Measurements from ENCODE around the gene TDRD9. TPM values are rescaled to one million over a fixed set of nuclear protein-coding genes. Genes with fewer than 3 reads are reported as not detected.

Gene TDRD9
- total RNA-seq, 1 donor from 2014 or later: 2.7 TPM

GRCh38 chr14:104078031-104078455 lies 149.8 kb downstream of the TDRD9 start:
- TF ChIP-seq, protein P1, sequence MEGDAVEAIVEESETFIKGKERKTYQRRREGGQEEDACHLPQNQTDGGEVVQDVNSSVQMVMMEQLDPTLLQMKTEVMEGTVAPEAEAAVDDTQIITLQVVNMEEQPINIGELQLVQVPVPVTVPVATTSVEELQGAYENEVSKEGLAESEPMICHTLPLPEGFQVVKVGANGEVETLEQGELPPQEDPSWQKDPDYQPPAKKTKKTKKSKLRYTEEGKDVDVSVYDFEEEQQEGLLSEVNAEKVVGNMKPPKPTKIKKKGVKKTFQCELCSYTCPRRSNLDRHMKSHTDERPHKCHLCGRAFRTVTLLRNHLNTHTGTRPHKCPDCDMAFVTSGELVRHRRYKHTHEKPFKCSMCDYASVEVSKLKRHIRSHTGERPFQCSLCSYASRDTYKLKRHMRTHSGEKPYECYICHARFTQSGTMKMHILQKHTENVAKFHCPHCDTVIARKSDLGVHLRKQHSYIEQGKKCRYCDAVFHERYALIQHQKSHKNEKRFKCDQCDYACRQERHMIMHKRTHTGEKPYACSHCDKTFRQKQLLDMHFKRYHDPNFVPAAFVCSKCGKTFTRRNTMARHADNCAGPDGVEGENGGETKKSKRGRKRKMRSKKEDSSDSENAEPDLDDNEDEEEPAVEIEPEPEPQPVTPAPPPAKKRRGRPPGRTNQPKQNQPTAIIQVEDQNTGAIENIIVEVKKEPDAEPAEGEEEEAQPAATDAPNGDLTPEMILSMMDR (conservative IDR thresholded peaks at IDR 0.05; ENCODE audit: low read depth, low read length): peak; percentile 100
- no peak overlapping the region for H3K4me3 ChIP-seq (ENCODE audit: low read depth, low read length)
- DNase-seq (ENCODE audit: low read depth): peak; percentile 27

DNA sequence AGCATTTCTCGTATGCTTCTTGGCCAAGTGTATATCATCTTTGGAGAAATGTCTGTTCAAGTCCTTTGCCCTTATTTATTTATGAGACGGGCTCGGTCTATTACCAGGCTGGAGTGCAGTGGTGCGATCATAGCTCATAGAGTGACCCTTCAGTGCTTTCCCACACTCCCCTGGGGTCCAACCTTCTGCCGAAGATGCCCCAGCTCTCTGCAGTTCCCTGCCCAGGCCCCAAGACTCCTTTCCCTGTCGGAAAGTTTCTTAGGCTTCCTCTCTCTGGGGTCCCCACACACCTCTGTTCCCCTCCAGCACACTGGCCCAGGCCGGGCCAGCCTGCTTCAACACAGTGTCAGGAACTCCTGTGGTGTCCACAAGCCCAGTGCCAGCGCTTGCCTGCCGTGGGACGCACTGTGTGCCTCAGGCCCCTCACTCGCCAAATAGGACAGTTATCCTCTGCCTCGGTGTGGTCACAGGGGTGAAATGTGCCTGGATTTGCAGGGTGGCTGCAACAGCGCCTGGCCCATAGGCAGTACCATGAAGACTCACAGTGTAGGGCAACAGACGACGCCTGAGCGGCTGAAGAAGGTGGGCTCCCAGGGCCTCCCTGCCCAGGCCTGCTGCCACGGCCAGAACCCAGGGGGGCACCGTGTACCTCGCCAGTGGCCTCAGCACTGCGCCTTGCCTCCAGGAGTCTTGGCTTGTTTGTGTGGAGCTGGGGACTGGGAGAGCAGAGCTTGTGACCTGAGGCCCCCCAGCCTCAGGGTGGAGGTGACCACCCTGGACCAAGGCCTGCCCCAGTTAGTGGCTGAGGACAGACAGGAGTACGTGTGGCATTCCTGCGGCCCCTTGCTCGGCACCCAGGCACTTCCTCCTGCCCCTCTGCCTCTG lies 152.4 kb downstream of the TDRD9 start:
- DNase-seq (ENCODE audit: low read depth): no peak
- no peak overlapping the region for H3K4me3 ChIP-seq (ENCODE audit: low read depth, low read length)
- TF ChIP-seq, protein P1 (conservative IDR thresholded peaks at IDR 0.05; ENCODE audit: low read depth, low read length): no peak

GRCh38 chr14:104081261-104081835 lies 153.1 kb downstream of the TDRD9 start:
- no peak overlapping the region for H3K4me3 ChIP-seq (ENCODE audit: low read depth, low read length)
- no peak for DNase-seq (ENCODE audit: low read depth)
- TF ChIP-seq, protein P1 (conservative IDR thresholded peaks at IDR 0.05; ENCODE audit: low read depth, low read length): no peak

GRCh38 chr14:104081951-104082464 lies 153.8 kb downstream of the TDRD9 start:
- DNase-seq (ENCODE audit: low read depth): no peak
- H3K4me3 ChIP-seq (ENCODE audit: low read depth, low read length): no peak overlapping the region
- TF ChIP-seq, protein P1 (conservative IDR thresholded peaks at IDR 0.05; ENCODE audit: low read depth, low read length): no peak

GRCh38 chr14:104082807-104083206 lies 154.6 kb downstream of the TDRD9 start:
- no peak overlapping the region for H3K4me3 ChIP-seq (ENCODE audit: low read depth, low read length)
- DNase-seq (ENCODE audit: low read depth): no peak
- TF ChIP-seq, protein P1 (conservative IDR thresholded peaks at IDR 0.05; ENCODE audit: low read depth, low read length): no peak

DNA sequence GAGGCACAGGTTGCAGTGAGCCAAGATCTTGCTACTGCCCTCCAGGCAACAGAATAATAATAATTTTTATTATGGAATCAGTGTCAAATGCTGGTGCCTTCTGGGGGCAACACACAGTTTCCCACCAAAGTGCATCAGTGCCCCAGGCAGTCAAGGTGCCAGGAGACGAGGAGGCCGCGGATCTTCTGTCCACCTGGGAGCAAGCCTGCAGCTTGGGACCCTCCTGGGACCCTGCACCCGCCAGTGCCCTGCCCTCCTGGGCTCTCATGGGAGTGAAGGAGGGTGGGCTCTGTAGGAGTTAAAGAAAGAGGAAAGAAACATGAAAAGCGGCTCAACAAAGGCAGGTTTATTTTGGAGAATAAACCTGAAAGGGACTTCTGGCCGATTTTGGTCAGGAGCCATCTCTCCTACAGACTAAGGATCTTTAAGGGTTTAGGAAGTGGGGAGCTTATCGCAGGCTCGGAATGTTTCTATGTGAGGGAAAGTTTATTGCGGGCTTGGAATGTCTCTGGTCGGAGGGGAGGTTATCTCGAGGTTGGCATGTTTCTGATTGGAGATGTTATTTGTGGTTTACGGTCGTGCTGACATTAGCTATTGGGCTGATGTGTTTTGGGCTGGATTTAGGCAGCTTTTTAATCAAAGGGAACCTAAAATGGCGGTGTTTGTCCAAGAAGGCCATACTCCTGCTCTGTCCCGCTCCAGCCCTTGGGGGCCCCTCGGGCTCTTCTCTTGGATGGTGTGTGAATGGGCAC lies 156.2 kb downstream of the TDRD9 start:
- no peak overlapping the region for H3K4me3 ChIP-seq (ENCODE audit: low read depth, low read length)
- TF ChIP-seq, protein P1 (conservative IDR thresholded peaks at IDR 0.05; ENCODE audit: low read depth, low read length): no peak
- DNase-seq (ENCODE audit: low read depth): no peak
